OCI-LY3 (cell line): ENCODE data around the gene CTDP1.

Experiments used
- CTCF ChIP-seq: fragments of 200-600, 300-600 bp; sonication (generic); IDR thresholded peaks from 2 replicates; pipeline ENCODE4 v1.5.1; 2014; ENCODE audit warnings: antibody characterized with exemption, low read length, low read depth
- EZH2phosphoT487 ChIP-seq: fragments of 200-600 bp; shearing (Covaris generic); IDR thresholded peaks from 2 replicates; pipeline ENCODE4 v1.6.1; 2018; ENCODE audit warnings: antibody characterized with exemption, mixed run types, low read depth

- TF ChIP-seq CTCF (no peak), EZH2phosphoT487 (no peak)
Measured at GRCh38 chr18:79738041-79738461, 58.4 kb downstream of the CTDP1 start.
